GM23338 (cell line): Measurements from ENCODE around the gene MGLL. TPM values are rescaled to one million over a fixed set of nuclear protein-coding genes. Genes with fewer than 3 reads are reported as not detected.

ENCODE experiments used
- ATAC-seq: fragments of 200-7000 bp; cut with Tn5 transposase; 3 replicates; pipeline ENCODE4 v1.9.1; 2020
- DNase-seq: peaks from one replicate; pipeline ENCODE4 v3.0.0-alpha.2; 2015; ENCODE audit warnings: low spot score
- H2AFZ ChIP-seq: fragments of 200-600 bp; sonication (generic); 2 replicates; pipeline ENCODE4 v1.8.0; 2016; ENCODE audit warnings: antibody characterized with exemption, mild to moderate bottlenecking, moderate library complexity
- H3F3A ChIP-seq: fragments of 200-600 bp; sonication (generic); replicated peaks from 2 replicates; pipeline ENCODE4 v1.8.0; 2017; ENCODE audit warnings: antibody characterized with exemption, mixed run types, low read depth
- H3K27ac ChIP-seq: fragments of 200-600 bp; sonication (generic); 2 replicates; pipeline ENCODE4 v1.6.1; 2016; ENCODE audit warnings: low read depth
- H3K27me3 ChIP-seq: fragments of 200-600 bp; sonication (generic); 2 replicates; pipeline ENCODE4 v1.8.0; 2016; ENCODE audit warnings: mild to moderate bottlenecking, mixed run types, moderate library complexity; ENCODE audit not compliant: insufficient read depth
- H3K36me3 ChIP-seq: fragments of 200-600 bp; sonication (generic); 2 replicates; pipeline ENCODE4 v1.8.0; 2016; ENCODE audit warnings: mild to moderate bottlenecking; ENCODE audit not compliant: insufficient read depth
- H3K4me1 ChIP-seq: fragments of 200-600 bp; sonication (generic); 2 replicates; pipeline ENCODE4 v1.8.0; 2016; ENCODE audit warnings: mild to moderate bottlenecking, moderate library complexity; ENCODE audit not compliant: insufficient read depth
- H3K4me2 ChIP-seq: fragments of 200-600 bp; sonication (generic); 2 replicates; pipeline ENCODE4 v1.7.1; 2017; ENCODE audit warnings: mixed run types
- H3K4me3 ChIP-seq: fragments of 200-600 bp; sonication (generic); 2 replicates; pipeline ENCODE4 v1.6.1; 2016; ENCODE audit warnings: mixed run types
- H3K79me2 ChIP-seq: fragments of 200-600 bp; sonication (generic); replicated peaks from 2 replicates; pipeline ENCODE4 v1.8.0; 2017; ENCODE audit warnings: mild to moderate bottlenecking; ENCODE audit not compliant: insufficient read depth
- H3K9me2 ChIP-seq: fragments of 200-600 bp; sonication (generic); 2 replicates; pipeline ENCODE4 v1.8.0; 2017; ENCODE audit not compliant: insufficient read depth
- H4K20me1 ChIP-seq: fragments of 200-600 bp; sonication (generic); replicated peaks from 2 replicates; pipeline ENCODE4 v1.8.0; 2017; ENCODE audit warnings: mild to moderate bottlenecking; ENCODE audit not compliant: insufficient read depth
- H3K27ac Mint-ChIP-seq: 2 replicates; pipeline ENCODE4 v1.8.0; 2020; ENCODE audit warnings: inconsistent platforms, mild to moderate bottlenecking, moderate library complexity, mixed read lengths
- H3K27me3 Mint-ChIP-seq: 3 replicates; pipeline ENCODE4 v1.8.0; 2022; ENCODE audit warnings: low read depth, mild to moderate bottlenecking, moderate library complexity, mixed read lengths, inconsistent platforms; ENCODE audit not compliant: insufficient read depth, poor library complexity
- H3K36me3 Mint-ChIP-seq: 3 replicates; pipeline ENCODE4 v1.8.0; 2021; ENCODE audit warnings: low read depth, mild to moderate bottlenecking, inconsistent platforms, moderate library complexity, mixed read lengths
- H3K4me1 Mint-ChIP-seq: 3 replicates; pipeline ENCODE4 v1.8.0; 2020; ENCODE audit warnings: mild to moderate bottlenecking, inconsistent platforms, mixed read lengths
- H3K4me3 Mint-ChIP-seq: 3 replicates; pipeline ENCODE4 v1.8.0; 2021; ENCODE audit warnings: moderate library complexity, mild to moderate bottlenecking, inconsistent platforms, mixed read lengths
- H3K9me3 Mint-ChIP-seq: 3 replicates; pipeline ENCODE4 v1.8.0; 2020; ENCODE audit warnings: moderate library complexity, mild to moderate bottlenecking, inconsistent platforms, mixed read lengths
- CREB1 ChIP-seq: fragments of 250-450 bp; sonication (Bioruptor Pico); IDR thresholded peaks from 2 replicates; pipeline ENCODE4 v1.5.0; 2020; ENCODE audit warnings: low read depth, mild to moderate bottlenecking, moderate library complexity
- CTCF ChIP-seq, 2 experiments: fragments of 200-600 bp in 1 of 2; sonication (generic) in 1 of 2; conservative IDR thresholded peaks; 2 replicates each; pipeline versions ENCODE4 v1.5.1 to v1.6.1; 2016 to 2017; ENCODE audit warnings: antibody characterized with exemption in 2 of 2, low read depth in 2 of 2, mild to moderate bottlenecking in 2 of 2, moderate library complexity in 1 of 2
- ETS1 ChIP-seq: IDR thresholded peaks from 2 replicates; pipeline ENCODE4 v1.6.1; 2016; ENCODE audit warnings: antibody characterized with exemption
- EZH2 ChIP-seq: fragments of 200-600 bp; sonication (generic); IDR thresholded peaks from one replicate; pipeline ENCODE4 v1.8.0; 2017; ENCODE audit warnings: antibody characterized with exemption, mild to moderate bottlenecking, low read depth; ENCODE audit not compliant: unreplicated experiment
- EZH2phosphoT487 ChIP-seq: fragments of 200-600 bp; sonication (generic); IDR thresholded peaks from one replicate; pipeline ENCODE4 v1.8.1; 2018; ENCODE audit warnings: antibody characterized with exemption; ENCODE audit not compliant: unreplicated experiment
- JUNB ChIP-seq: IDR thresholded peaks from one replicate; pipeline ENCODE4 v1.6.1; 2016; ENCODE audit warnings: antibody characterized with exemption; ENCODE audit not compliant: unreplicated experiment
- NANOG ChIP-seq: IDR thresholded peaks from 2 replicates; pipeline ENCODE4 v1.6.1; 2016; ENCODE audit warnings: antibody characterized with exemption, borderline replicate concordance
- POLR2AphosphoS5 ChIP-seq: IDR thresholded peaks from 2 replicates; pipeline ENCODE4 v1.6.1; 2016; ENCODE audit warnings: antibody characterized with exemption, low read depth
- REST ChIP-seq: IDR thresholded peaks from one replicate; pipeline ENCODE4 v1.6.1; 2018; ENCODE audit warnings: antibody characterized with exemption; ENCODE audit not compliant: unreplicated experiment
- STAT1 ChIP-seq: IDR thresholded peaks from one replicate; pipeline ENCODE4 v1.6.1; 2016; ENCODE audit warnings: antibody characterized with exemption; ENCODE audit not compliant: unreplicated experiment
- ZNF114 ChIP-seq: fragments of 250-450 bp; sonication (Bioruptor Pico); IDR thresholded peaks from 2 replicates; pipeline ENCODE4 v1.5.0; 2020; ENCODE audit warnings: mild to moderate bottlenecking, moderate library complexity
- ZNF331 ChIP-seq: fragments of 250-450 bp; sonication (Bioruptor Pico); IDR thresholded peaks from 2 replicates; pipeline ENCODE4 v1.5.0; 2020; ENCODE audit warnings: low read depth, mild to moderate bottlenecking, moderate library complexity
- ZNF462 ChIP-seq: fragments of 250-450 bp; sonication (Bioruptor Pico); IDR thresholded peaks from 2 replicates; pipeline ENCODE4 v1.5.0; 2020; ENCODE audit warnings: mild to moderate bottlenecking, moderate library complexity
- polyA plus RNA-seq: library from polyadenylated mRNA; unstranded; fragments of >200 nt; fragmentation: Nextera tagmentation; extraction: Ambion mirVana; gene quantifications from 2 replicates; pipeline ENCODE4 v1.2.1, GENCODE V29; 2016
- total RNA-seq: library from RNA; depleted of rRNA; stranded (reverse); fragments of >200 nt; shearing (Covaris generic); gene quantifications from 2 replicates; pipeline ENCODE4 v1.2.3, GENCODE V29; 2014

The MGLL gene
- total and polyA plus RNA-seq, 2 experiments from 2014 or later = 0.71 to 0.83 TPM

- no peaks in the 10 kb centered on the region for H3K79me2 ChIP-seq
- H4K20me1 ChIP-seq = no peaks in the 10 kb centered on the region
- peaks cover 4% of the 10 kb centered on the region for H3K27me3 Mint-ChIP-seq
- H3K9me3 Mint-ChIP-seq = peaks cover 14% of the 10 kb centered on the region; the same call in 2 of the 3 replicates
- no peak overlapping the region for H3K4me2 ChIP-seq
- TF ChIP-seq REST = no peak
- TF ChIP-seq CREB1 = no peak
- TF ChIP-seq STAT1 = no peak
- TF ChIP-seq ZNF331 (CRISPR knock-in tag) = no peak
- TF ChIP-seq ETS1 = no peak
- TF ChIP-seq EZH2 = no peak
- TF ChIP-seq ZNF462 (CRISPR knock-in tag) = no peak
- TF ChIP-seq CTCF (conservative IDR thresholded peaks at IDR 0.05; ENCODE audit: low read depth in 2 of 2) = no peak
- no peak for TF ChIP-seq POLR2AphosphoS5
- no peak for TF ChIP-seq NANOG
- no peak for TF ChIP-seq ZNF114 (CRISPR knock-in tag)
- TF ChIP-seq JUNB = no peak
- TF ChIP-seq EZH2phosphoT487 = no peak
- H2AFZ ChIP-seq = no peak overlapping the region
- no peak overlapping the region for H3K4me3 ChIP-seq
- no peak for DNase-seq
- no peaks in the 10 kb centered on the region for H3K36me3 ChIP-seq
- H3K27ac ChIP-seq = no peak overlapping the region
- no peak for ATAC-seq
- H3K27ac Mint-ChIP-seq = no peak overlapping the region
- peaks cover 3% of the 10 kb centered on the region for H3K4me1 Mint-ChIP-seq
- no peaks in the 10 kb centered on the region for H3F3A ChIP-seq
- no peaks in the 10 kb centered on the region for H3K9me2 ChIP-seq
- H3K36me3 Mint-ChIP-seq = peaks cover under 1% of the 10 kb centered on the region; the same call in 1 of the 3 replicates
- H3K4me3 Mint-ChIP-seq = no peak overlapping the region
- H3K27me3 ChIP-seq = no peaks in the 10 kb centered on the region
- no peaks in the 10 kb centered on the region for H3K4me1 ChIP-seq
These were observed 50.0 kb downstream of the MGLL start for GRCh38 chr3:127772273-127772672.
